GM19395 (cell line): ENCODE data around the gene PI4KA.
"Not testable (repeated sequence)": the region's sequence is repeated elsewhere in the genome, so short reads cannot be mapped to it uniquely, and the experiment has no call there.

Experiments used
- ATAC-seq: cut with Tn5 transposase; IDR thresholded peaks from one replicate; pipeline ENCODE4 v1.9.1; 2021; ENCODE audit warnings: mild to moderate bottlenecking, moderate library complexity; ENCODE audit not compliant: unreplicated experiment

PI4KA gene

DNA sequence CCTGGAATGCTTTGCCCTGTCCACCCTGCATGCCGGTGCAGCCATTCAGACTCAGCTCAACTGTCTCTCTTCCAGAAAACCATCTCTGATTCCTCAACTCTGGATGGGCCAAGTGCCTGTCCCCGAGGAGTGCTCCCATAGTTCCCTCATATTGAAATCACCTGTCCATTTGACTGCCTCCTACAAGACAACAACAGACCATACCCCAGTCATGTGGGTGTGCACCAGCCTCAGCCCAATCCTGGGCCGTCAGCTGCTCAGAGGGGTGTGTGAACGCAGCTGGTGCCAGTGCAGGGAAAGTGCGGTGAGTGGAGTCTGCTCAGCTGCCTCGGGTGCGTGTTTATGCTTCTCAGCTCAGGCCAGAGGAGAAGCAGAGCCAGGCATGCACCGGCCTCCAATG, 126.2 kb downstream of the PI4KA start:
- ATAC-seq = not testable (repeated sequence)

DNA sequence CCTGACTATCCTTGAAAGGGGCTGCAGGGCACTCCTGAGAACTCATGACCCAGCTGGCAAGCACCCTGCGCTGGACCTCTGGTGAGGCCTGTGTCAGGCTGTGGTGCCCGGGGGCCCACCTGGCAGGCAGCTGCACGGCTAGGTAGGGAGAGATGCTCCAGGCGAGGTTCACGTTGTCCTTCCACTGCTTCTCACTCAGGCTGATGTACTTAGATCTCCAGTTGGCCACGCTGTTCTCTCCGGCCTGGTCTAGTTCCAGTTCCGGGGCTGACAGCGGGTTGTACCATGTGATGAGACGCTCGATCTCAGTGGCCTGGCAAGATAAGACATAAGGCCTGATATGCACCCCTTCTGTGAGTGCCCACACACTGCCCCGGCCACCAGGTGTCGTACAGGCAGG, 129.4 kb downstream of the PI4KA start:
- ATAC-seq = no peak

DNA sequence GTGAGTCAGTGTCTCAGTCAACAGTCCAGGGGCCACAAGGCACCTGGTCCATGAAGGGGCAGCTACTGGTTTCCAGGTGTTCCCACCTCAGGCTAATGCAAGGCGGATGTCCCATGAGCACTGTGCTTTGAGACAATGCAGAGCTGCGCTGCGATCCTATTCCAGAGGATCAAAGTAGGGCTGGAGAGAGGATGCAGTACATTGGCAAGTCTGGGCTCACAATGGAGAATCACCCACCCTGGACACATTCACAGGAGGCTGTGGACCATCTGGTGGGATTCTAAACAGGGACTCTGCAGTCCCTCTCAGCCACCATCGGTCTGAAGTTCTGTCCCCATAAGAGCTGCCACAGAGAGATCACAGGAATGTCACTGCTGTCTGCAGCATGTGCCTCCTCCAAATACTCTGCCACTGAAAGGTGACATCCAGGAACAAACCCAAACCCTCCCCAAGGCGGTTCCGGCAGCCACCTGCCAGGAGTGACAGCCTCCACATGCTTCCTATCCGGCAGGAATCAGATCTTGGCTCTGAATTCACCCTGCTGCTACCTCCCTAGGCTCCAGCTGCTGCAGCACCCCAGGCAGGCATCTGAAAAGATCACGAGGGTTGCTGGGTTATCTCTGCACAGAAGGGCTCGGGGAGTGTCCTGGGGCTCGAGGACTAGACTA, 130.0 kb downstream of the PI4KA start:
- ATAC-seq = no peak

DNA sequence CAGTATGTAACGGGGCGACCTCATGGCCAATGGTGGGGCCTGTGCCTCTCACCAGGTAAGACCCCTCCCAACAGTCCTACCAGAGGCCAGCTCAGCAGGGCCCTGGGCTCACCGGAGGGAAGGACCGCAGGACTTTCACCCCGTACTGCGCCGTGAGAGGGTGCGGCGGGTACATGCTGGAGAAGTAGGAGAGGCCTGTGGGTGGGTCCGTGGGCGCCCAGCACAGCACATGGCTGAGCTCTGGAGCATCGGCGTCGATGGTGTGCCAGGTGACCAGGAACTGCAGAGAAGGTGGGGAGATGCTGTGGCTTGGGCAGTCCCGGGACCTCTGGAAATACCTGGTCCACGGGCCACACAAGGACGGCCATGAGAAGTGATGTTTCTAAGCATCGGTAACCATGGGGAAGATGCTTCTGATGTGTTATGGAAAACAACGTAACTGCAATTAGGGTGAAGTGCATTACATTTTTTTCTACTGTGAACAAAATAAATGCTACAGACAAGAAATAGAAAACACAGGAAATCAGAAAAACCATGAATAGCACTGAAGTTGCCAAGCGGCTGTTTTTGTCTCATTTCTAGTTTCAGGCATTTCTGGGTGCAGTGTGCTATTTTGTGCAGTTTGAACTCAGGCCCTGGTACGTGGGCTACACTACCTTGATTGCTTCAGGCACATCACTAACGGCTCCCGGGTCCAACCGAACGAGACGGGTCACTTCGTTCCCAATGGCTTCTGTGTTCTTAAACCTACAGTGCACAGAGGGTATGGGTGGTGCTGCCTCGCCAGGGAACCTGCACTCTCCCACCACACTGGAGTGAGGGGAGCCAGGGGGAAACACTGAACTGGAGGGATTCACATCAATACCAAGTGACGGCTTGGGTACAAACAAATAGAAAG, 131.2 kb downstream of the PI4KA start:
- no peak for ATAC-seq

DNA sequence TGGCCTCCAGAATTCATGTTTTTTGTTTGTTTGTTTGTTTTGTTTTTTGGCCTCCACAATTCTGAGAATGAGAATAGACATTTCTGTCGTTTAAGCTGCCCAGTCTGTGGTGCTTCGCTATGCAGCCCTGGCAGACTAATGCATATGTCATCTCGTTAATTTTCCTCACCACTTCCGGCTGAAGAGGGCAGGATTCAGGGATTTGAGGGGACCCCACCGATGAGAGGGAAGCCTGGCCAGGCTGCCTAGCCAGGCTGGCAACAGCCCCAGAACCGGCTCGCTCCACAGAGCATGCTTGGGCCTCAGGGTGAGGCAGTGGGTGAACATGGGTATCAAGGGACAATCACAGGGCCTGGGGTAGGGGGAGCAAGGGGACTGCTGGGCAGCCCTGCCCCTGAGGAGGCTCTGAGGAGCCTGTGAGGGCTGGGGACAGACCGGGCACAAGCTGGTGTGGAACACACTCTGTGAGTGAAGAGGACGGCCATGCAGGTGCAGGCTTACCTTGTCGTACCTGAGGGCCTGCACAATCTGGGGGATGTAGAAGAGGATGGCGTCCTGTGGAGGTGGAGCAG, 132.5 kb downstream of the PI4KA start:
- ATAC-seq = no peak

DNA sequence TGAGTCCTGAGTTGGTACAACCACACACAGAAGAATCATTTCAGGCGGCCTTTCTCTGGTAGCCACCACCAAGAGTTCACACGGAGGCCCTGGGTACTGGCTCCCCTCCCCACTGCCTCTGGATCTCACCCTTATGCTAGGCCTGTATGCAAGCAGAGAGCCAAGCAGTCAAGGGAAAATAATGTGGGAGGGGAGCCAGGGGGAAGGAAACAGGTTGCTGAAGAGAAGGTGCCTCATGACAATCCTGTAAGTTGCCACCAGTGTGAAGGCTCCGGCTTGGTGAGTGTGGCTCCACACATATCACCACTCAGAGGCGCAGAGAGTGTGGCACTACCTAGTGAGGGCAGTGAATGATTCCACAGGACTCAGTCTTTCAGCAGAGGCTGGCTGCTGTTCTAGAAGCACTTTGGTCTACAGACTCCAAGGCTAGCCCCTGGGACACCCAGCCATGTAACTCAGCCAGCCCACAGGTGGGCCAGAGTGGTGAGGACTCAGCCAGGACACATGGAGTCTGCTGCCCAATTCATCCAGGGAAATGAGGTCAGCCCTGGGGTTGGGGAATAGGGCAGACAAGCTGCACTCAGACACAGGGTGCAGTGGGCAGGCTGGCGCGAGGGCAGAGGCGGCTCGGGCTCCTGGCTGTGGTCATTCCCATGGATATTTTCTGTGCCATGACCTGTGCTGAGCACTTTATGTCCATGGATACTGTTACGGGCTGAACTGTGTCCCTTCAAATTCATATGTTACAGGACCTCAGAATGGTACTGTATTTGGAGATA, 133.7 kb downstream of the PI4KA start:
- ATAC-seq = no peak

DNA sequence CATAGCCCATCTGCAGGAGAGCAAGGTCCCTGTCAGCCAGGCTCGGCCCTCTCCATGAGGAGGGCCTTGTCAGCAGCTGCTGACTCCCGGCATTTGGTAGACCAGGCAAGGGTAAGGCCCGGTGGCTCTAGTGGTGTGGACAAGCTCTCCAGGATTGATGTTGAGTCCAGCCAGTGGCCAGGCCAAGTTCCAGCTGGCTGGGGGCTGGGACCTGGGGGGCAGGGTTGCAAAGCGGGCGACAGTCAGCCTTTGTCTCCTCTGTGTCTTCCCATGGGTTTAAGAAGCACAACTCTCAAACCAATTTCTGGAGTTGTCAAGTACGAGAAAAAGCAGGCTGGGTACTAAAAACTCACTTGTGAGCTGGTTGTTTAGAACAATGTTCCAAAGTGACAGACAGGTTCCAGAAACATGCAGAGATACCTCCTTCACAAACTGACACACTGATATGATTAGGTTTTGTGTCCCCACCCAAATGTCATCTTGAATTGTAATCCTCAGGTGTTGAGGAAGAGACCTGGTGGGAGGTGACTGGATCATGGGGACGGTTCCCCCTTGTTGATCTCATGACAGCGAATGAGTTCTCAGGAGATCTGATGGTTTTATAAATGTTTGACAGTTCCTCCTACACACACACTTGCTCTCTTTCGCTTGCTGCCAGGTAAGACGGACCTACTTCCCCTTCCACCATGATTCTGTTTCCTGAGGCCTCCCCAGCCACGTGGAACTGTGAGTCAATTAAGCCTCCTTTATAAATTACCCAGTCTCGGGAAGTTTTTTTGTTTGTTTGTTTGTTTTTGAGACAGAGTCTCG, 137.0 kb downstream of the PI4KA start:
- ATAC-seq = no peak

DNA sequence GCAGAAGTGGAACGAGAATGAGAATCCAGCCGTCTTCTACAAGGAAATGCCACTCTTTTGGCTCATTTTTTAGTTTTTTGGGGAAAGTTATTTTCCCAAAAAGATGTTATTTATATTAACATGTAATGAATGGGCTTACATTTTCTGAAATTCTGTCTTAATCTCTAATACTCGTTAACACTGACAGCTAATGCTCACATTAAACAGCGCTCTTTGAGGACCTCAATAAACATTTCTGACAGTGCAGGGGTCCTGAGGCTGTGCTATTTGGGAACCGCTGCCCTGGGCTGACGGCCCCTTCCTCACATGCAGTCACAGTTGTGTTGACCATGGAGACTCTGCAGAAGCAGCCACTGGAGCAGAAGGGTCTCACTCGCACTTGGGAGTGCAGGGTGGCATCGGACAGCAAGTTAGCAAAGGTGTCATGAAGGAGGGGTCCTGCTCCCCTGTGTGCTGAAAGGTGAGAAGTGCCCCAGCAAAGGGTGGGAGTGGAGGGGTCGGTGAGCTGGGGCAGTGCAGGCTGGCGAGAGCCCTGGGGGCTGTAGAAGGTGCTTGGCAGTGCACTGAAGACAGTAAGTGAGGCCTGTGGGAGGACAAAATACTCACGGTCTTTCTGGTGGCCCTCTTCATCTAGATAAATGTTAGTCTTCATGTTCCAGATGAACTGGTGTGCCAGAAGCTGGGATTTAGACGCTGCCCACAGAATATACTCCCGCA, 137.8 kb downstream of the PI4KA start:
- no peak for ATAC-seq

DNA sequence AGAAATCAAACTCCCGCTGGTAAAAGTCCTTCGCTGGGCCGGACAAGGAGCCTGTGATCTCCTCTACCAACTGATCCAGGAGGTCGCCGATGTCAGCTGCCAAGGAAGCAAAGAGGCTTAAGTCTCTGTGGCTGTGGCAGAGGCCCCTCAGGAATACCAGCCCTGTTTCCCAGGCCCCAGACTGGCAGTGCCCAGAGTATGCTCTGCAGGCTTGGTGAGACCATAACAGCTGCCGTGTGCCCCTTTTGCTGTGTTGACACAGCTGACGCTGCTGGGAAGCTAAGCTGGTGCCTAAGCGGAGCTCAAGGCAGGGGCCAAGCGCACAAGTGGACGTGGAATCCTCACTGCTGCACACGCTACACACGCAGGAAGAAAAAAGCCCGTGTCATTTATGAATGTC, 139.9 kb downstream of the PI4KA start:
- ATAC-seq = not testable (repeated sequence)

DNA sequence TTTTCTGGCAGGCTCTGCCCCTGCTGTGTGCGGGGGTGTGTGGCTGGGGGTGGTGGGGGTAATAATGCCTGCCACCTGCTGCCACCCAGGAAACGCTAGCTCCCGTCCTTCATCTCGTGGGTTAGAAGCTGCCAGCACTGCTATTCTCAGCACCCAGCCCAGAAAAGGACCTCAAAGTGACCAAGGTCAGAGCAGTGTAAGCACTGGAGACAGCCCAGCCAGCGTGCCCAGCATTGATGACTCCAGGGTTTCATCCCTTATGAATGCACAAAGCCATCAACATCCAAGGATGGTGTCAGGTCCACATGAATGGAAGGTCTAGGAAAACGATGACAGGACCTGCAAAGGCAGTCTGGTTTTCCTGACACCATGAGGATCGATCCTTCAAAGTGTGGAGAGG, 140.6 kb downstream of the PI4KA start:
- not testable (repeated sequence) for ATAC-seq

DNA sequence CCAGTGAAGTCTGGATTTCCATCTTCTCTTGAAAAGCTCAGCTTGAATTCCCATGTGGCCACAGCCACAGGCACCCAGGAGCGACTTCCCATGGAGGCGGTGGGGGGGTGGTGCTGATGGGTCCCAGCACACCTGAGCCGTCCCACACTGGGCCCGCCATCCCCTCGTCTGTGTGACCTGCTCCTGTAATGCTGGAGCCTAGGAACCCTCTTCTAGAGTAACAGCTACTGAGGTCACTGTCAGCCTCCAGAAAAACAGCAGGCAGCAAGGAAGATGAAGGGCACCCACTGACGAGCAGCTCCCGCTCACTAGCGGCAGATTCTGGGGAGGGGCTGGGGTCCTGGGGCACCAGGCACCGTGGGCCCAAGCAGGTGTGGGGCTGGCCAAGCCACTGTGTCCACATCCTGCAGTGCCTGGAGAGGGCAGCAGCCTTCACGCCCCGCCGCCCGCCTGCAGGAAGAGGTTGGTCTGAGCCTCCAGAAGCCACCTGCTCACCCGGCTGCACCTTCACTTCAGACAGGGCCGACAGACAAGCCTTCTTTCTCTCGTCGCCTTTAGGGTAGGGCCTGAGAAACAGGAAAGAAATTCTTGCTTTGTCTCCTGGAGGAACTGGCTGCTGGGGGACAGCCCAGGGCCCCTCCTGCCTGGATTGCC, 141.3 kb downstream of the PI4KA start:
- not testable (repeated sequence) for ATAC-seq

DNA sequence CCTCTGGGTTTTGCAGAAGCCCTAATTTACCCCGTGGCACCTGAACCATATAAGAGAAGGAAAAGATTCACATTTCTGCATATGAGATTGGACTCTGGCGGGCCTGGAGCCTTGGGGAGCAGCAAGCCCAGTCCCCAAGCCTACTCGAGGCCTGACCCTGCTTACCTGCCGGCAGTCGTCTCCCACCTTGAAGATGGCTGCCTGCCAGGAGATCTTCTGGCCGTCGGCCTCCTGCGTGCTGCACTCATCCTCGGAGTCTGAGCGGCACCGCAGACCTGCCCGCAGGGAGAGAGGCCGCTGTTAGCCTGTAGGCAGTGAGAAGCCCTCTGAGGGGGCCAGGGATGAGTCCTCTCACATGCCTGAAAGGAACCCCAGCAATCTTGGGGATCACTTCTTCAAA, 145.5 kb downstream of the PI4KA start:
- not testable (repeated sequence) for ATAC-seq

DNA sequence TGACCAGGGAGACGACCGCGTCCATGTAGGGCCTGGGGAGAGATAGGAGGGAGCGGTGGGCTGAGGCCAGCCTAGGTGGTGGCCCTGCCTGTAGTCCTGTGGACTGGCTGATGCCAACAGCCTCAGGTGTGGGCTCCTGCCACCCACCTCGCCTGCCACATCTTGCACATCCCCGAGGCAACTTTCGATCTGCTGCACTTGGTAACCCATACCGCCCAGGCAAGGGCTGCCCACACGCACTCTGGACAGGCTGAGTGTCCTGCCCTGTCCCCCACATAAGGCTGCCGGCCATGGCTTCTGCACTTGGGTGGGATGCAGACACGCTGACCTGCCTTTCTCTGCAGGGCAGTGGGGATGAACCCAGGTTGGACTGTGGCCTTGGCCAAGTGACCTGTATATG, 148.6 kb downstream of the PI4KA start:
- ATAC-seq = not testable (repeated sequence)

DNA sequence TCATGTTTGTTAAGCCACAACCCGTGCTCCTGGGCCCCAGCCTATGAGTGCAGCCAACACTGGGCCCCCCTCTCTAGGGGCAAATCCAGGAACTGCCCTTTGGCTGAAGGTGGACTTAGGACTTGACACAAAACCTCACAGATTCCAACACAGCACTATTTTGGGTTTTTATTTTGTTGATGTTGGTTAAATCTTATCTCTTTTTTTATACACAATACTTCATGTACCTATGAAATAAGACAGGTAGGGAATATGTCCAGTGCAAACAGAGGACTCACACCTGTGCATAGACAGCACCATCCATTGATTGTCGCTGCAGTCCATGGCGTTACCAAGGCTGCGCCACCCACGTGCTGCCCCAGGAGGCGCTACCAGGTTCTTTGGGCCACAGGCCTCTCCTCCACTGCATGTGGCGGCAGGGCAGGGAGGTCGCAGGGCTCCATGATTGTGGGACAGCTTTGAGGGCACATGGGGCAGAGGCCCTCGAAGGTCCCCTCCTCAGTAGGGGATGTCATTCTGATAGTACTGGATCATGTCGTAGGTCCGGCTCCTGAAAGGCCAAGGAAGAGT, 151.0 kb downstream of the PI4KA start:
- ATAC-seq = not testable (repeated sequence)

DNA sequence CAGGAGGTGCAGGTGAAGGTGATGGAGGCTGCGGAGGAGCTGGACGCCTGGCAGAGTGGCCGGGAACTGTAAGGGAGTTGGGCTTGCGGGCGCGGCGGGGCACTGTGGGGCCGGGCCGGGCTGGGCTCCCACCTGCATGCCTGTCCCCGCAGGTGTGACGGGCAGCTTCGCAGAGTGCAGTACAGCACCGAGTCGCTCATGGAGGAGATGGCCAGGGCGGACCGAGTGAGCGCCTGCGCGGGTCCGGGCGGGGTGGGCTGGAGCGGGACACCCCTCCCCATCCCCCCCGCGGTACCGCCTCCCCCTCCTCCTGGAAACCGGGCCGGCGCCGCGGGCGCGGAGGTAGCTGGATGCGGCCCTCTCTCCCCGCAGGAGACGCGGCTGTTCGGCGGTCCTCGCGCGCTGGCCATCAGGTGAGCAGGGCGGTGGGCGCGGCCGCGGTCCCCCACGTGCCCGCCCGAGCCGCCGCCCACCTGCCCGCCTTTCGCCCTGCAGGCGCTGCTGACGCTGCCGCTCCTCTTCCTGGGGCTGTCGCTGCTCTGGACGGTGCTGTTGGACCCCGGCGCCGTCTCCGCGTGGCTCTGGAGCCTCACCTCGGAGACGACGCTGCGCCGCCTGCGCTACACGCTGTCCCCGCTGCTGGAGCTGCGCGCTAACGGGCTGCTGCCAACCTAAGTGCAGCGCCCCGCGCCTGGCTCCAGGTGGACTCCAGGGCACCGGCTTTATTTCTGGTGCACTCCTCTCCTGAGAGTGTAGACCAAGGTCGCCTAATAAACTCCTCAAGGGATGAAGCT, 154.6 kb downstream of the PI4KA start:
- peak; percentile 3 for ATAC-seq

DNA sequence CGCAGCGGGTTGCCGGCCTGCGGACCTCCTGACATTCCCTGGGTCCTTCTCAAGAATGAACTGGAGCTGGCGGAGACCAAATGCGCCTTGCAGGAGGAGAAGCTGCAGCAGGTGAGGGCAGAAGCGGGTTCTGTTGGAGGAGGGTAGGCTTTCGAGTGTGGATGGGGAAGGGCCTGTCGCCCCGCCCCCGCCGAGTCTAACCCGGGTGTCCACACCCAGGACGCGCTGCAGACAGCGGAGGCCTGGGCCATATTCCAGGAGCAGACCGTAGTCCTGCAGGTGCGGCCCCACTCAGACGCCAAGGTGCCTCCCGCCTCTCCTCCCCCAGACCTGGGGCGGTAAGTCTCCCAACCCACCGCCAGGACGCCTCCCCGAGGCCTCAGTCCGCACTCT, 155.2 kb downstream of the PI4KA start:
- peak; percentile 28 for ATAC-seq

DNA sequence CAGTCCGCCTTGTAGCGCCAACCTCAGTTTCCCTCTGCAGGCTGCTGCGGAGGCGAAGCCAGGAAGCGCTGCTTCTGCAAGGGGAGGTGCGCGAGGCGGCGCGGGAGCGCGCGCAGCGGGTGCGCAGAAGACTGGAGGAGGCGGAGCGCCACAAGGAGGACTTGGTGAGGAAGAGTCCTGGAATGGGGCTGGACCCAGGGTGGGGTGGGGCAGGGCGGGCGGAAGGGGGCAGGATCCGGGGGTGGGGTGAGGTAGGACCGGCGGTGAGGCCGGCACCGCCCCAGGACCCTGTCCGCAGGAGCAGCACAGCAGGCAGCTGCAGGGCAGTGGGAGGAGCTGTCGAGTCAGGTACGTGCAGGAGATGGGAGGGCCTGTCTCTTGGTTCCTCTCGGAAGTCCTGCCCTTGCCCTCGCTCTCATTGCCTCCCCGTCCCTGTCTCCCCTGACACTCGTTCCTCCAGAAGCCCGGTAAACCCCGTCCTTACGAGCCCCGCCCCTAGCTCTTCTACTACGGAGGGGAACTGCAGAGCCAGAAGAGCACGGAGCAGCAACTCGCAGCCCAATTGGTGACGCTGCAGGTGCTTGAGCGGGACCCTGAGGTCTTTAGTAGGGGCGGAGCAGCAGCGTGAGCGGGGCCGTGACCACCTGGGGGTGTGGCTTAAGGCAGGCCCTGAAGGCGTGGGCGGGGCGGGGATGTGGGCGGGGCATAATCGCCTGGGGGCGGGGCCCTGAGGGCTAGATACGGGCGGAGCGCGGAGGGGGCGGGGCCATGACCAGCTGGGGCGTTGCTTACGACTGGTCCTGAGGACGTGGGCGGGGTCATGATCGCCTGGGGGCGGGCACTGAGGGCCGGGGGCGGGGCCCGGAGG, 155.8 kb downstream of the PI4KA start:
- peak; percentile 78 for ATAC-seq
